ENCODE data around the gene PPT2. TPM values are rescaled to one million over a fixed set of nuclear protein-coding genes. Genes with fewer than 3 reads are reported as not detected.
"Not testable (repeated sequence)": the region's sequence is repeated elsewhere in the genome, so short reads cannot be mapped to it uniquely, and the experiment has no call there.

PPT2 gene
- total RNA-seq, 2 experiments from 2014 or later: 25.2 to 26.2 TPM

DNA sequence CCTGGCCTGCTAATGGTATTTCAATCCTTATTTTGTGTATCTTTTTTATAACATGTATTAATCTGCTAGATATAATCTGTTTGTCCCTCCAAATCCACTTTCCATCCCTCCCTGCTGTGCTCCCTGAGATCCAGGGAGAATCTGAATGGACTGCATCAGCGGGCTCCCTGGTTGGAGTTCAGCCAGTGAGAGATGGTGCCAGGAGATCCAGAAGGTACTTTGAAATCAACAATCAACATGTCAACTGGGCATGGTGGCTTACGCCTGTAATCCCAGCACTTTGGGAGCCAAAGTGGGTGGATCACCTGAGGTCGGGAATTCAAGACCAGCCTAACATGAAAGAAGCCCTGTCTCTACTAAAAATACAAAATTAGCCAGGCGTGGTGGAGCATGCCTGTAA lies 30.3 kb upstream of the PPT2 start:
- POLR2A ChIA-PET: no interaction called here
- CTCF ChIA-PET: no interaction called here

DNA sequence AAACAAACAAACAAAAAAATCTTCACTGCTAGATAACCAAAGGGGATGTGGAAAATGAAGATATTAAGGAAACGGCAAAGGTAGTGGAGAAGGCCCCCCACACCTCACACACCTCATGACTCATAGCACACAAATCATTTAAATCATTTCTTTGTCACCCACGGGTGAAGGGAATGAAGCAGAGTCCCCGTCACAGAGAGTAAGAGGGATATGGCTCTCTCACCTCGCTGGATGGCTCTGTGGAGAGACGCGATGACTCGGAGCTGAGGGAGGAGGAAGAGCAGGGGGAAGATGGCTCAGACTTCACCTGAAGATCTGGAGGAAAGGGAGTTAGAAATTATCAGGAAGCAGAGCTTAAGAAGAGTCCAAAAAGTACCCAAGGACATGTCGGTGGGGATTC lies 27.1 kb upstream of the PPT2 start:
- CTCF ChIA-PET: interaction anchor here (2.0 to 5.4 kb wide), 2 partner anchors 9 to 69 kb away, joined by 4 to 31 read pairs; no protein-coding TSS in a partner anchor
- POLR2A ChIA-PET: no interaction called here

DNA sequence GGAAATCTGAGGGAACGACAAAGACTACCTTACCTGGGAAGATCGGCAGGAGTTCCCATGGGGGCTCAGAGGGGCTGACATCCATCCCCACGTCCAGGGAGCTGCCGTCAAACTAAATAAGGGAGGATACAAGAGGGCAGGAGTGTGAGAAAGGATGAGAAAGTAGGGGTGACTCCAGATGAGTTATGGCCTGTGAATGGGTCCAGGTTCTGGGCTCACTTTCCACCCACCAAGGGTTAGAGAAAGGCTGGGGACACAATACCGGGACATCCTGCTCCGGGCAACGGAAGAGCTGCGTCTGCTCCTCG lies 26.6 kb upstream of the PPT2 start:
- ChIA-PET CTCF (interaction anchor here (2.0 to 5.4 kb wide), 2 partner anchors 9 to 68 kb away, joined by 4 to 31 read pairs; no protein-coding TSS in a partner anchor), POLR2A (interaction anchor here (0.6 to 1.0 kb wide), 2 partner anchors 845 to 852 kb away, joined by 3 to 4 read pairs; no protein-coding TSS in a partner anchor)

DNA sequence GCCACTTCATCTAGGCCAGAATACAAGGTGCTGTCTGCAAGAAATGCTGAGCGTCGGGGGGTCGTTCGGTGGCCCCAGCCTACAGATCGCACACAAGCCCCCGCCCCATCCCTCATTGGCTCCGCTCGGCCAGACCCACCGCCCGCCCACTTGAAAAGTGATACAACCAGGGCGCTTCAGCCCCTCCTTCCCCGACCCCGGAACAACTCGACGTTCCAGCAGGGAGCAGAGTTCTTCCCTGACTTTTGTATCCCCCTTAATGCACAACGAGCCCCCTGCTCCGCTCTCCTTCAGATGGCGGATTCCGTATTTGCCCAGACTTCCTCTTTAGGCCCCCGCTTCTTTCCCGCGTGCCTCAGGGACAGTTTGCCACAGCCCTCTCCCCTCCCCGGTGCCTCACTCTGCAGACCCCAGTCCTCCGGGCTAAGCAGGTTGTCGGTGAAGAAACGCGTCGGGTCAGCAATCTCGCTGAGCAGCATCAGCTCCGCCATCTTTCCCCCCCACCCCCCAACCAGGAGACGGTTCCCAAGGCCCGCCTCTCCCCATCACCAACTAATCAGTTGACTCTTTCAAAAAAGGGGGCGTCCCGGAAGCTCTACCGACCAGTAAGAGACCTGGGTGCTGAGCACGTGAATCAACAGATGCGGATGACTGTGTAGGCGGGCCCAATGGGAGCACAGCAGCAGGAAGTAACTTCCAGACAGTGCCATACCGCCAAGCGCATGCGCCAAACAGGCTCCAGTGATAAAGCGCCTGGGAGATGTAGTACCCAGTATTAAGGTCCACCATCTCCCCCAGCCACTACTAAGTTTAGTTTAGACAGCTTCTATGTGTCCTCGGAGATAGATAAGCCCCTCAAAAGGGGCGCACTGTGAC lies 26.0 kb upstream of the PPT2 start, which contains the start of gene ATF6B:
ATF6B (minus strand) TSS at position 530 of the 876 bp plus-strand sequence; CDS start at position 491, 39 bp downstream.
- POLR2A ChIA-PET: interaction anchor here (0.6 to 1.9 kb wide), 5 partner anchors 62 to 853 kb away, joined by 3 to 6 read pairs (median 4); partner anchors contain the start of genes DXO and PBX2

DNA sequence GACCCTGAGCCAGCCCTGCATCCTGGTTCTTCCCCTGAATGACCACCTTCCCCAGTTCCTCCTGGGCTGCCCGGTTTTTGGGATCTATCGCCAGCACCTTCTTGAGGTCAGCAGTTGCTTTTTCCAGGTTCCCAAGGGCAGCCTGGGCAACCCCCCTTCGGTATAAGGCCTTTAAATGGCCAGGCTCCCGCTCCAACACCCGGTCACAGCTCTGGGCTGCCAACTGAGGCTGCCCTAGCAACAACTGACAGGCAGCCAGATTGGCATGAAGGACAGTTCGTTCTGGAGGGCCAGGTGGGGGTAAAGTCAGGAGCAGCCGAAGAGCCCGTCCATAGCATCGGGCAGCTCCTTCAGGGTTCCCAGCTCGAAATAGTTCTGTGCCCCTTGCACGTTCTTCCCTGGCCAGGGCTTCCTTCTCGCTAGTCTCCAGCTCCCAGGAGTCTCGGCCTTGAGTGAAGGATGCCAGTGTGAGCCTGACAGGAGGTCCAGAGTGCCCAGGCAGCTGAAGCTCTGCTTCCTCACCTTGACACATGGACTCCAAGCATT lies 25.1 kb upstream of the PPT2 start:
- POLR2A ChIA-PET: interaction anchor here (0.8 to 1.9 kb wide), 5 partner anchors 51 to 227 kb away, joined by 3 to 6 read pairs (median 4); partner anchors contain the start of genes DXO, PBX2 and ZBTB12

More for the DNA sequence above, 26.0 kb upstream of the PPT2 start, which contains the start of gene ATF6B:
- CTCF ChIA-PET: interaction anchor here (2.0 to 5.4 kb wide), 2 partner anchors 10 to 68 kb away, joined by 4 to 31 read pairs; no protein-coding TSS in a partner anchor

DNA sequence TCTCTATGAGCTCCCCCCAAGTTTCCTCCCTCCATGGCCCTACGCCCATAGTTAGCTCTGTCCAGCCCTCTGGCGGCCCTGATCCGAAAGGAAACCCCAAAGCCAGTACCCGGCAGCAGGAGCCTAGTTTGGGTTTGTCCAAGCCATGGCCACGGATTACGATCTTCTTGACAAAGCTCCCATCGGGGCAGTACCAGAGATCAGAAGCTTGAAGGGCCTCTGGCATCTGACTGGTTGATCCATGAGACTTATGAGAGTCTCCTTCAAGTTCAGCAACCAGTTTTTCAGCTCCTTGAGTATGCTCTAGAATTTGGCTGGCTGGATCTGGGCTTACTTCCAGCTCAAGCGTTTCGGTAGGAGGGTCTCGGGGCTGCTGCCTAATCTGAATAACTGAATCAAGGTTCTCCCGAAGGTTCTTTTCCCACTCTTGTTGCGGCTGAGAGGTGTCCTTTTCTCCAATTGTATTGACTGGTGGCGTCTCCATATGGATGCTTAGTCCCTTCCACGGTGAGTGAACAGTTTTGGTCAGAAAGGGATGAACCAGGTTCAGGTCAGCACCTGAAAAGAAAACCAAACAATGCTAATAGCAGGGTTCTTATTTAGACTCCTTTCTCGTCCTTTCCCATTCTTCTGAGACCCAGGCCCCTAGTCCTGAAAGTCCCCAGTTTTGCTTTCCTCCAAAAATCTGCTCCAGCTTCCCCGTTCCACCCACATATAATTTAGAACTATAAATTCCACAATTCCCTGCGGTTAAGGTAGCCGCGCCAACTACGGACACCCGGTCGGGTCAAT lies 24.4 kb upstream of the PPT2 start:
- CTCF ChIA-PET: interaction anchor here (0.6 to 5.4 kb wide), 5 partner anchors 11 to 937 kb away, joined by 3 to 31 read pairs (median 4); partner anchors contain the start of gene DXO
- POLR2A ChIA-PET: interaction anchor here (0.8 to 1.9 kb wide), 4 partner anchors 50 to 228 kb away, joined by 3 to 6 read pairs (median 4); partner anchors contain the start of genes DXO and ZBTB12

More for the DNA sequence above, 25.1 kb upstream of the PPT2 start:
- CTCF ChIA-PET: interaction anchor here (0.6 to 5.4 kb wide), 4 partner anchors 11 to 936 kb away, joined by 3 to 31 read pairs (median 4); no protein-coding TSS in a partner anchor

DNA sequence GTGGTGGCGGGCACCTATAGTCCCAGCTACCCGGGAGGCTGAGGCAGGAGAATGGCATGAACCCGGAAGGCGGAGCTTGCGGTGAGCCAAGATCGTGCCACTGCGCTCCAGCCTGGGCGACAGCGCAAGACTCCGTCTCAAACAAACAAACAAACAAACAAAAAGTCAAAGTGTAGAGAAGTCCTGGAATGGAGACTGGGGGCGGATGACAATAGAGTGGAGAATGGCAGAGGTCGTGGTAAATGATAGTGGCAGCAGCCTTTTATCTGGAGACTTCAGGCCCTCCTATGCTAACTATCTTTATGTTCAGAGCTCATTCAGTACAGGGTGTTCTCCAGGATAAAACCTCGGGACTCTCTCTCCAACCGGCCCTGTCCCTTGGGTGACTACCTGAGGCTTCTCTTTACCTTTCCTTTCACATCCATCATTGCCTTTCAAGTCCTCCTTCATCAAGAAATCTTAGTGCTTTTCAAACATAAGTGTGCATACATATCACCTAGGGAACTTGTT lies 22.4 kb upstream of the PPT2 start:
- ChIA-PET POLR2A (interaction anchor here (1.2 kb wide), 1 partner anchor 65 kb away, joined by 5 read pairs; no protein-coding TSS in a partner anchor), CTCF (interaction anchor here (5.4 kb wide), 1 partner anchor 13 kb away, joined by 31 read pairs; no protein-coding TSS in a partner anchor)

DNA sequence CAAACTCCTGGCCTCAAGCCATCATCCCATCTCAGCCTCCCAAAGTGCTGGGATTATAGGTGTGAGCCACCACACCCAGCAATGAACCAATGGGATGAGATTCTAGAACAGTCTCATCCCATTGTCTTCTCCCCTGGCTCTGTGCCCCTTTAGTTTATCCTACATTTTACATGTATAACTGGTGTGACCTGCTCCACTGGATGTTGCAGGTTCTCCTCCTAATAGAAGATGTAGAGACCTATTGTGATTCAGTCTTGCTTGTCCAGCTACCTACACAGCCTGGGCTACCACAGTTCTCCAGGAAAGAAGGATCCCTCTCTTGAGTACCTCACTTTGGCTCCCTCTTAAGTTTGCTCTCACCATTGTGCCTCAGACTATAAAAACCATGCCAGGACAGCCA lies 21.8 kb upstream of the PPT2 start:
- CTCF ChIA-PET: interaction anchor here (5.4 kb wide), 1 partner anchor 14 kb away, joined by 31 read pairs; no protein-coding TSS in a partner anchor

DNA sequence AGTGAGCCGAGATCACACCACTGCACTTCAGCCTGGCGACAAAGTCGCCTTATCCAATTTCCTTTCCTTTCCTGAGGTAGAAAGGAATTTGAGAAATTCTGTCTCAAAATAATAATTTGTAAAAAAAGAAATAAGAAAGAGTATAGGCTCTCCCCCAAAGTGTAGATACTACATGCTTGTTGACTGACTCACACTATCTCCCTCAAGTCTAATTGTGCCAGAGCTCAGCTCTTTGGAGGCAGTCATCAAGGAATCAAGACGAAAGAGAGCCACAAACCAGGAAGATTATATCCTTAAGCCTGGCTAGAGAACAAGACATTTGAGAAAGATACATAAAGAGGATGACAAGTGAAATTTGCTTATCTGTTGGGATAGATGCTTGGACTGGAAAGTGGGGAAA lies 20.2 kb upstream of the PPT2 start:
- ChIA-PET POLR2A (no interaction called here), CTCF (no interaction called here)

More for the DNA sequence above, 21.8 kb upstream of the PPT2 start:
- POLR2A ChIA-PET: no interaction called here

DNA sequence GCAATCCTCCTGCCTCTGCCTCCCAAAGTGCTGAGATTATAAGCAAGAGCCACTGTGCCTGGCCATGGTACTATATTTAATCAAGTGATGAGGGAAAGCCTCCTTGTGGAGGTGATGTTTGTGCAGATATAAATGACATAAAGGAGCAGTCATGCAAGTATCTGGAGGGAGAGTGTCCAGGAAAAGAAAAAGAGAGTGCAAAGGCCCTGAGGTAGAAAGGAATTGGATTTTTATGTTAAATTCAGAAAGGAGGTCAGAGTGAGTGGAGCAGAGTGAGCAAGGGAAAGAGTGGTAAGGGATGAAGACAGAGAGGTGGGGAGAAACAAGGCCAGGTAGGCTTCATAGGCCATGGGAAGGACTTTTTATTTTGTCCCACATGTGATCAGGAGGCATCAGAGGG lies 16.5 kb upstream of the PPT2 start:
- POLR2A ChIA-PET: no interaction called here
- CTCF ChIA-PET: interaction anchor here (1.4 kb wide), 1 partner anchor 17 kb away, joined by 3 read pairs; no protein-coding TSS in a partner anchor

DNA sequence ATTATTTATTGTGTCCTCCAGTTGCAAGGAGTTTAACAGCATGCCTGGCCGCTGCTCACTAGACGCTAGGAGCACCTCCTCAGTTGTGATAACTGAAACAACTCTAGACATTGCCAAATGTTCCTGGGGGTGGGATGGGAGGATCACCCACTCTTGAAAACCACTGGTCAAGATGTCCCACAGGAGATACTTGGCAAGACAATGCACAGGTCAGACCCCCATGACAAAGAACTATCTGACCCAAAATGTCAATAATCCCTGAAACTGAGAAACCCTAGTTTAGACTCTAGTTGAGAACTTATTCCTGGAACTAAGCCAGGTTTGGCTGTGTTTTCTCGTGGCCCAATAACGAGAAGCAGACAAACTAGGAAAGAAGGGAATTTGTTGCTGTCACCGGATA lies 14.4 kb upstream of the PPT2 start:
- CTCF ChIA-PET: no interaction called here
- POLR2A ChIA-PET: interaction anchor here (0.7 kb wide), 1 partner anchor 15 kb away, joined by 5 read pairs; no protein-coding TSS in a partner anchor

DNA sequence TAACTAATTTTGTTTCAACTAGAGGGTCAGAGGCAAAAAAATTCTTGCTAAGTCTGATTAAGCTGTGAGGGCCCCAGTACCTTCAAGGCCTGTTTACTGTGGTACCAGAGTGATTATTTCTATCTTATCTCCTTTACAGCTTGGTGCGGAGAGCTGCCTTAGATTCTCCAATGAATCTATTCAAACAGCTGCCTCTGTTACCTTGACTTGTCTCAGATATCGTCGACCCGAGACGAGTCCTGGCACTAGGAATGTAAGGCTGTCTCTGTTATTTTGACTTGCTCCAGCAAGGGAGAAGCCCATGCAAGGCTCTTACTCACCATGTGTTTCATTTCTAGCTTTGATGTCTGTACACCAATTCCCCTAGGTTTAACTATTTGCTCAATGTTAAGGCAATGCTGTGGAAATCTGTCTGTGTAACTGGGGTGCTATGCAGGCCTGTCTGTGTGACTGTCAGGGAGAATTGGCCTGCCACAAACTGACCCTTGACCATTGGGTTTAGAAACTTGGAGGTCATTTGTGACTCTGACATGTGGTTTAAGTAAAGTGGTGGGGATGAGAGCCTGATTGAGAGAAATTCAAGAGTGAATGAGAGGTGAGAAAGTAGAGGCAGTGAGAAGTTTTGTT lies 13.4 kb upstream of the PPT2 start:
- POLR2A ChIA-PET: no interaction called here

DNA sequence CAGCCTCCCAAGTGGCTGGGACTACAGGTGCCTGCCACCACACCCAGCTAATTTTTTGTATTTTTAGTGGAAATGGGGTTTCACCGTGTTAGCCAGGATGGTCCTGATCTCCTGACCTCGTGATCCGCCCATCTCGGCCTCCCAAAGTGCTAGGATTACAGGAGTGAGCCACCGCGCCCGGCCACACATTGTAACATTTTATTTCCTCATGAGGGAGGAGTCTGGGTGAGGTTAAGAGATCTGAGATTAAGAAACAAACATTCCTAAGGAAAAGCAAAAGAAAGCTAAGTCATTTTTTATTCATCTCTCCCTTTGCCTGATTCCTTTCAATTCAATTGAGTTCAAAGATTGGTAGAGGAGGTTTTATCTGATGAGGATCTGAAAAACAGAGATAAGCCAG lies 9.7 kb upstream of the PPT2 start:
- POLR2A ChIA-PET, CTCF ChIA-PET: not testable (repeated sequence)

More for the DNA sequence above, 13.4 kb upstream of the PPT2 start:
- CTCF ChIA-PET: interaction anchor here (0.7 kb wide), 1 partner anchor 252 kb away, joined by 3 read pairs; no protein-coding TSS in a partner anchor

DNA sequence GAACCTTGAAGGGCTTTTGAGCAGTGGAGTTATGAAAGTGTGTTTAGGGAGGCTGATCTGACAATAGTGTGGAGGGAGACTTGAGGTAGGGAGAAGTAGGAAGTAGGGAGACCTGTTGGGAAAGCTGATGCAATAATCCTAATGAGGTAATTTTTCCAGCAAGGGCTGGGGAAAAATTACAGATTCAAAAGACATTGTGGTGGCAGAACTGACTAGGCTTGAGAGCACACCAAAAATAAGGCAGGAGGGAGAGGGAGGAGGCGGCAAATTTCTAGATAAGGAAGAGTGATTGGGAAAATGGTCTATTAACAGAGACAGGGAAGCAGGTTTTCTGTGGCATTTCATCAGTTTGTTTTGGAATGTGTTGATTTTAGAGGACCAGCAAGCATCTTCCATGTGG lies 7.7 kb upstream of the PPT2 start:
- CTCF ChIA-PET: no interaction called here
- POLR2A ChIA-PET: no interaction called here

DNA sequence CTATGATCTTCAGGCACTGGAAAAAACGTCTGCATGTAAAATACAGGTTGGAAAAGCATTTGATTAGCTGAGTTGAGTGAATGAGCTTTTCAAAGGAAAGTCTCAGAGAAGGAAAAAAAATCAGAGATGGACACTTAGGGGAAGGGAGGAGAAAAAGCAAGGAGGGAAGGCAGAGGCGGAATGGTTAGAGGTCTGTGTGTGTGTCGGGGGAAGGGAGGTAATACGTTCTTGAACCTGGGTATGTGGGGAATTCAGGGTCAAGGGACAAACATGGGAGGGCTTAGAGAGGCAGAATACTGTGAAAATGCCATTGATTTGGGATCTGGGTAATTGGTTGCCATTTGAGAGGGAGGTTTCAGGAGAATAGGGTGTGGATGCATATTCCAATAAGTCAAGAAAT lies 7.3 kb upstream of the PPT2 start:
- POLR2A ChIA-PET: no interaction called here
- CTCF ChIA-PET: no interaction called here

DNA sequence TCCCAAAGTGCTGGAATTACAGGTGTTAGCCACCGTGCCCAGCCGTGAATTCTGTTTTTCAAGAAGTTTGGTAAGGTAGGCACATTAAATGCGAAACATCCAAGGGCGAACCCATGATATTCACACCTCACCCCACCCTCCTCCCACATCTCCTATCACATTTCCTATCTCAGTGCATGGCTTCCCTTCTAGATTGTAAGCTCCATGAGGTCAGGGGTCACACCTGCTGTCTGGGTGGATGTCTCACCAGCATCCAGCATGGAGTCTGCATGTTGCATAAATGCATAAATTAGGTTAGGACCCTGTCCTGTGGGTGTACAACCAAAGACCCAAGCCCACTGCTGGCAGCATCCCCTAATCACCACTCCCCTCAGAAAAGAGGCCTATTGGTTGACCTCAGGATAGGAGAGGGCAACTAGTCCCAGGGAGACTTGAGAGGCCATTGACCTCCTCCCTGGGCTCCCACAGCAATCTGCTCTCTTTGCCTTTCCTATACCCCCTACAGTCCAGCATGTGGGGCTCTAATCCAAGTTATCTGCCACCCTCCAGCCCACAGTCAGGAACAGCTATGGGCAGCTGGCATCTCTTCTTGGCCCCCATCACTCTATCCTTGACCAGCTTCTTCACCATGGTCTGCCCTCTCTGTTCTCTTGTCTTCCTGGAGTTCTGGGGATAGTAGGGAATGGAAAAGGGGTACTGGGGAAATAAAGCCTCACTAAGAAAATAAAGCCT lies 6.4 kb upstream of the PPT2 start:
- POLR2A ChIA-PET: no interaction called here

DNA sequence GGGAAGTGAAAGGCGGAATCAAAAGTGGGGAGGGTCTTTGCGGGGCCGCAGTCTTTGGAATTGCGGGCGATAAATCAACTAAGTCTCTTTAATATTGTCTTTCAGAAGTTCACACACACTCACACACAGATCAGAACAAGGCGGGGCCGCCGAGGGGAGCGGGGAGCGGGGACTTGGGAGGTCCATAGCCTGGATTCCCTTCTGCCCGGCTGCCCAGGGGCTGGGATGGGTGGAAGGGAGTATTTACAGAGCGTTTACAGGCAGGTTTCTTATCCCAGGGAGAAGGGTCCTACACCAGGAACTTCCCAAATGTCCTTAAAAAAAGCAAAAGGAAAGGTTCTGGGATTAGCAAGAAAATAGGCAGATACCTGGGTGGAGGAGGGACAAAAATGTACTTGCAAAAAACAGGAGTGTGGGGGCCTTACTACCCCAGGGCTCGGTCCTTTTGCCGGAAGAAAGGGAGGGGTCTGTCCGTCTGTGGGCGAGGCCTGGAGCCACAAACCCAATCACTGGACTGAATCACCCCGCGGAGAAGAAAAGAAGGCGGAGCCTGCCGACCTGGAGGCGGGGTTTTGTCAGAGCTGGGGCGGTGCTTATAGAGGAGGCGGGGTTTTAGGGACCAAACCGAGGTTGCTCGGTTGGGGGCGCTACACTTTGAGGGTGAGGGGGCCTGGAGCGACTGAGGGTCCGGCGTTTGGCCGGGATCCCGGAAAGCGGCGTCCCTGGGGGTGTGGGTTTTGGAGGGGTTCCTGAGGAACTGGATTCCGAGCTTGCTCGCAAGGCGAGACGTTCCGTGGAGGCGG lies 5.5 kb upstream of the PPT2 start:
- ChIA-PET CTCF (interaction anchor here (1.2 kb wide), 1 partner anchor 19 kb away, joined by 4 read pairs; no protein-coding TSS in a partner anchor), POLR2A (no interaction called here)

More for the DNA sequence above, 6.4 kb upstream of the PPT2 start:
- CTCF ChIA-PET: interaction anchor here (1.2 kb wide), 1 partner anchor 18 kb away, joined by 4 read pairs; no protein-coding TSS in a partner anchor
